GM12872 (cell line): Measurements from ENCODE around the gene ACSBG1.

Source experiments
- TF ChIP-seq, protein P1 (sequence below): IDR thresholded peaks from 3 replicates; pipeline ENCODE4 v1.5.1; 2011; ENCODE audit warnings: low read depth, mild to moderate bottlenecking, low read length, moderate library complexity; ENCODE audit not compliant: insufficient read depth

ACSBG1 gene

DNA sequence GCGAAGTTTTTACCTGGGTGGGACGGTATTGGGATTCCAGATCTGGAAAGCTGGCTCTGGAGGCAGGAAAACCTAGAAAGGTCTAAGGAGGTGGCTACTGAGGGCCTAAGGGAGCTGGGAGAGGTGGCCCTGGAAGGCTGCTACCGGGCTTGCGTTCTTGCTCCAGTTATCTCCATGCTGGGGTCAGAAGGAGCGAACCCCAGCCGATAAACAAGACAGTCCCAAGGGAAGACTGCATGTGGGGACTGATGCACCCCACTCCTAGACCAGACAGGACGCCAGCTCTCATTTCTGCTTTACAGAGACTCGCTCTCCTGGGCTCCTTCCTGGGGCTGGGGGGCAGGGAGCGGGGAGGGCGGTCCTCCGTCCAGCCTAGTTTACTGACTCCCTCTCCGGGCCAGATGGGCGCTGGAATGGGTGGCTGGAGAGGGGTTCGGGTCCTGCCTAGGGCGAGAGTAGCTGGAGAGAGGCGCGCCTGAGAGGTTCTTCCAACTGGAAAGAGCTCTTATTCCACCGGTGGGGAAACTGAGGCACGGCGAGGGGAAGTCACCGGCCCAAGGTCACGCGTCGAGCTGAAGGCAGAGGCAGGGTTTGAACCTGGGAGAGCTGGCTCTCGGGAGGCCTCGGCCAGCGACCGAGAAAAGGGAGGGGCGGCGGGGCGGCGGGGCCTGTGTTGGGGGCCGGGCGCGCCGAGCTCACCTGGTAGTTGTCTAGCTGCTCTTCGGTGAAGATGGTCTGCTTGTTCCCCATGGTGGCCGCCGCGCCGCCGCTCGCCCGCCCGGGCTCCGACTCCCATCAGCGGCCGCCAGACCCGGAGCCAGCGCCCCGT is 103.7 kb downstream of the ACSBG1 start:
- TF ChIP-seq, protein P1, sequence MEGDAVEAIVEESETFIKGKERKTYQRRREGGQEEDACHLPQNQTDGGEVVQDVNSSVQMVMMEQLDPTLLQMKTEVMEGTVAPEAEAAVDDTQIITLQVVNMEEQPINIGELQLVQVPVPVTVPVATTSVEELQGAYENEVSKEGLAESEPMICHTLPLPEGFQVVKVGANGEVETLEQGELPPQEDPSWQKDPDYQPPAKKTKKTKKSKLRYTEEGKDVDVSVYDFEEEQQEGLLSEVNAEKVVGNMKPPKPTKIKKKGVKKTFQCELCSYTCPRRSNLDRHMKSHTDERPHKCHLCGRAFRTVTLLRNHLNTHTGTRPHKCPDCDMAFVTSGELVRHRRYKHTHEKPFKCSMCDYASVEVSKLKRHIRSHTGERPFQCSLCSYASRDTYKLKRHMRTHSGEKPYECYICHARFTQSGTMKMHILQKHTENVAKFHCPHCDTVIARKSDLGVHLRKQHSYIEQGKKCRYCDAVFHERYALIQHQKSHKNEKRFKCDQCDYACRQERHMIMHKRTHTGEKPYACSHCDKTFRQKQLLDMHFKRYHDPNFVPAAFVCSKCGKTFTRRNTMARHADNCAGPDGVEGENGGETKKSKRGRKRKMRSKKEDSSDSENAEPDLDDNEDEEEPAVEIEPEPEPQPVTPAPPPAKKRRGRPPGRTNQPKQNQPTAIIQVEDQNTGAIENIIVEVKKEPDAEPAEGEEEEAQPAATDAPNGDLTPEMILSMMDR: no peak

DNA sequence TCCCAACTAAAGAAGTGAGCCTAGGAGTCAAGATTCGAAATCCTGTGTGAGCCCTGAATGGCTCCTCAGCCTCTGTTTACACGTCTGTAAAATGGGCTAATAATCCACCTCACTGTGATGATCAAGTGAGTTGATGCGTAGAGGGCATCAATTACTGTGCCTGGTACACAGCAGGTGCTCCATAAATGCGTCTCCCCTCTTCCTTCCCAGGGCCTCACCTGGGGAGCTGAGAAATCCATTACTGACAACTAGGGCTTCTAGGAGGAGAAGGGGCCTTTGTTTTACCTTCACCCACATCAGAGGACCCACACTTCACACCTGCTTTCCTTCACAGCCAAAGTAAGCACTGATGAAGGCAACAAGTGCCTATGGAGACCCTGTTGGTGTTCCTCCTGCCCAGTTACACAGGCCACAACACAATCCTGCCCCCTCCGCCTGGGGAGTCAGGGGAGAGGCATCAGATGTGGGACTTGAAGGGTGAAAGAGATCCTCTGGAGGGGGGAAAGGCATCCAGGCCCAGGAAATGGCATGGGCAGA is 104.5 kb downstream of the ACSBG1 start:
- TF ChIP-seq, protein P1: no peak

DNA sequence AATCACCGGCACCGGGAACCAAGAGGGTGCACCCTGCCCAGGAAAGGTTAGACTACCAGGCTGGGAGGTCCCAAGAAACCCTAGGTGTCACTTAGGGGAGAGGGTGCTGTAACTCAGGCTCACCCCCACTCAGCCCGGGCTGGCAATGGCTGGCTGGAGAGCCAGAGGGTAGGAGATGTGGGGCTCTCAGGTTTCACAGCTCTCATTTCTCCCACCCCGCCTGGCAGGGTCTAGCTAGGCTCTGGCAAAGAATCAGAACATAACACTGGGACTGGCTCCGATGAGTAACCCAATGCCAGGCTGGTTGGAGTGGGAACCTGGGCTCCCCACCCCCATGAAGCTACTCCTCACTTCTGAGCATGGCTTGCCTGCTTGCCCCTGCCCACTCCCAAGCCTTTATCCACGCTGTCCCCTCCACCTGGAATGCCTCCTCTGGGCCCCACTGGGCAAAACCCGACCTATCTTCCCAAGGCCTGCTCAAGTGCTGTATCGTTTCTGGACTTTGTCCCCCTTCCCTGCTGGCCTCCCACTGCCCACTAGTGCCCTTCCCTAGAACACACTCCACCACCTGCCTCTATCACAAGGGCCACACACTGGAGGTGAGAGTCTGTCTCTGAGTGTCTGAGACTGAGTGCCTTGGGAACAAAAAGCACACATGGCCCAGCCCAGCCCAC is 105.2 kb downstream of the ACSBG1 start:
- TF ChIP-seq, protein P1: no peak

DNA sequence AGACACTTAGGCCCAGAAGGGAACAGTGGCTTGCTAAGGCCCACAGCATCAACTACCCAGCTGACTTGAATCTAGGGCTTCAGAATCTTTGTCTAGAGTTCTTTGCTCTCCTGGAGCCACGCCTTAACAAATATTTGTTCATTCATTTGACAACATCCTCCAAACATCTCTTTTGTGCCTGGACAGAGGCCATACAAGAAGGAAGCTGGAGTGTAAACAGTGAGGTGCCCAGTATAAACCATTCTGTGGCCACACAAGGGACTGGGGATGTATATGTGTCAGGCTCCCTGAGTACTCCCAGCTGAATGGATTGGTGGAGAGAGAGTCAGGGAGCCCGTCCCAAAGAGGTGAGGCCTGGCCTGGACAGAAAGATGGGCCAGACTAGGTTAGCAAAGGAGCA is 106.5 kb downstream of the ACSBG1 start:
- TF ChIP-seq, protein P1: no peak

DNA sequence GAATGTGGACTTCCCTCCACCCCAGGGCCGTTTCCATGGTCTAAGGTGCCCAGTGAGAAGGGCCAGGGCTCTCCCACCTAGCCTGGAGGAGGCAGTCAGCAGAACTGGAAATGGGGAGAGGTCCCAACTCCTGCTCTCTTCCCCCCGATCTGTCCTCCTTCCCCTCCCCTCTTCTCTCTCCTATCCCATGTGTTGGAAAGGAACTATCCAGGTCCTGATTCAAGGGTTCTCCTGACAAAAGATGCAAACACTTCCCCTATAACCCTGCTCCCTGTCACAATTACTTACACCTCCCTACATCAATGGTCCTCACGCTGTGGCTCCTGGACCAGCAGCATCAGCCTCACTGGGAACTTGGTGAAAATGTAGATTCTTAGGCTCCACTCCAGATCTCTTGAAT is 109.1 kb downstream of the ACSBG1 start:
- TF ChIP-seq, protein P1: no peak

DNA sequence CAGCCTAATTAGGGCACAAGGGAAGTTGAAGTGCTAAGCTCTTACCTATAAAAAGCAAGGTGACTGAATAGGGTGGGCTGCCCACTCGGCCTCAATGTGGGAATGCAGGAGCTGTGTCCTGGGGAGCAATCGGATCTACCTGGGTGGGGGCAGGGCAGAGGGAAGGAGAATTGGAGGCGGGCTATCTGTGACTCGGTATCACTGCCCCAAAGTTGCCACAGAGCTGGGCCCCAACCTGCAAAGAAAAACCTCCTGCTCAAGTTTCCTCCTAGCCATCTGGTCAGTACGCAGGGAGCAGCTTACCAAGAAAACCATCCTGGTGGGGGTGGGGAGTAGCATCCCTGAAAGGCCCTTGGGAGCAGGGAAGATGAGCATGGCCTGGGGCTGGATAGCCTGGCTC is 113.8 kb downstream of the ACSBG1 start:
- TF ChIP-seq, protein P1: no peak
